Stimulated activated naive CD8-positive, alpha-beta T cell treated with anti-CD3 and anti-CD28 coated beads, Interleukin-15, amount 100 ng/mL, for 72 hours (primary cell): ENCODE data around the gene SLC23A2.
"Not testable (repeated sequence)": the region's sequence is repeated elsewhere in the genome, so short reads cannot be mapped to it uniquely, and the experiment has no call there.

ENCODE experiments used
- ATAC-seq: fragments of 150-1000 bp; cut with Tn5 transposase; 2 replicates; pipeline ENCODE4 v1.10.0; 2021; ENCODE audit warnings: mild to moderate bottlenecking, moderate library complexity
- DNase-seq, 2 donors: peaks; one replicate each; pipeline ENCODE4 v3.0.0; 2021 to 2022
- H3K27ac Mint-ChIP-seq, 2 donors: one replicate each; pipeline ENCODE4 v1.8.0; 2022; ENCODE audit warnings: mild to moderate bottlenecking in 2 of 2, mixed read lengths in 2 of 2, moderate library complexity in 2 of 2
- H3K27me3 Mint-ChIP-seq: one replicate; pipeline ENCODE4 v1.8.0; 2022; ENCODE audit warnings: mixed read lengths
- H3K4me1 Mint-ChIP-seq: one replicate; pipeline ENCODE4 v1.8.0; 2022; ENCODE audit warnings: mild to moderate bottlenecking, mixed read lengths
- H3K4me3 Mint-ChIP-seq, 2 donors: one replicate each; pipeline ENCODE4 v1.8.0; 2022; ENCODE audit warnings: mild to moderate bottlenecking in 2 of 2, mixed read lengths in 2 of 2, moderate library complexity in 1 of 2
- H3K9me3 Mint-ChIP-seq, 2 donors: one replicate each; pipeline ENCODE4 v1.8.0; 2022; ENCODE audit warnings: mixed read lengths in 2 of 2

SLC23A2 gene

DNA sequence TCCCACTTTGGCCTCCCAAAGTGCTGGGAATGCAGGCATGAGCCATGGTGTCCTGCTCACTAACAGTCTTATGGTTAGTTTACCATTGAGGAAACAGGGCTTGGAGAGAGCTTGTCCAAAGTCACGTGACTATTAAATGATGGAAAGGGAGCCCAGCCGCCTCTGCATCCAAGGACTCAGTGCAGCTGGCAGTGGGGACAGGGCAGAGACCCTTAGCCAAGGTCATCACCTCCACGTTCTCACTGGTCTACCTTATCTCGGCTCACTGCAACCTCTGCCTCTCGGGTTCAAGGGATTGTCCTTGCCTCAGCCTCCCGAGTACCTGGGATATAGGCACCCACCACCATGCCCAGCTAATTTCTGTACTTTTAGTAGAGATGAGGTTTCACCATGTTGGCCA, 109.3 kb downstream of the SLC23A2 start:
- no peaks in the 10 kb centered on the region for H3K27me3 Mint-ChIP-seq
- H3K27ac Mint-ChIP-seq = peak overlapping the region in 1 of 2 donors; percentile 45
- H3K9me3 Mint-ChIP-seq = no peaks in the 10 kb centered on the region
- ATAC-seq (no peak), DNase-seq (no peak)
- no peak overlapping the region for H3K4me3 Mint-ChIP-seq
- H3K4me1 Mint-ChIP-seq = peaks cover 3% of the 10 kb centered on the region

DNA sequence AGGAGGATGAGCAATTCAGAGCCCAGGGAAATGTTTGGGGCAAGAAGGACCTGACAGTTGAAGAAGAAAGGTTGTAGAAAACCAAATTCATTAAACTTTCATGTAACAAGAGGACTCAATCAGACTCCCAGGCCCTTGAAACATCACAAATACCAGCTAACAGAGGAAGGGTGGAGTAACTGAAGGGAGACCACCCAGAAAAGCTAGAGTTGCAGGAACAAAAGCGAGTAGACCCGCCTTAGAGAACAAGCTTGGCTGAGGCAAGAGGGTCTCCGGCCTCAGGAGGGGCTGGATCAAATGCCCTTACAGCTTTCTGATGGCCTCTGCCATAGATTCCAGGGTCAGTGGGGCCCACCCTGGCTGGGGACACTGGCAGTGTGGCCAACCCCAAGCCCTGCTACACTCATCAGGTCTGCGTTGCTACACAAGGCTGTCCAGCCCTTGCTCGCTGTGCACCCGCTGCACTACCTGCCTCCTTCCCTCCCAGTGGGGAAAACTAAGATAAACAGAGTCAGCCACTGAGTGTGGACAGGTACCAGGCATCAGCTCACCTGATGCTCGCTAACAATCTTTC, 110.0 kb downstream of the SLC23A2 start:
- DNase-seq = no peak
- no peaks in the 10 kb centered on the region for H3K9me3 Mint-ChIP-seq
- H3K4me1 Mint-ChIP-seq = peaks cover 1% of the 10 kb centered on the region
- ATAC-seq = no peak
- H3K27me3 Mint-ChIP-seq = no peaks in the 10 kb centered on the region
- H3K27ac Mint-ChIP-seq = no peak overlapping the region
- no peak overlapping the region for H3K4me3 Mint-ChIP-seq

DNA sequence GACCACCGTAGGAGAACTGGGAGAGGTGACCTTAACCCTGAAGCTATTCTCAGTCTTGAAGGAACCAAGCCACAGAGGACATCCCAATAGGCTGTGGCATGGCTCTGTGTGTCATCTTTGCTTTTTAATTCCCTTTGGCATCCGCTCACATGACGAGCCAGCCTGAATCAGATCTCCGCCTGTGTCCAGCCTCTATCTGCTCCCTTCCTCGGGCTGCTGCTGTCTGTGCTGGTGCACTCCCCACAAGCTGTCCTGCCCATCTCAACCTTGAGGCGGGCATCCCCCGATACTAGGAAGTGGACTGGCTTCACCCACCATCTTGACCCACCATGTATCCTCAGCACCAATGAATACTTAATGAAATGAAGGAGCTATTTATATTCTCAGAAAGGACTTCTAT, 111.9 kb downstream of the SLC23A2 start:
- ATAC-seq (no peak), DNase-seq (no peak)
- Mint-ChIP-seq H3K9me3 (no peaks in the 10 kb centered on the region), H3K27me3 (no peaks in the 10 kb centered on the region), H3K4me1 (peaks cover 8% of the 10 kb centered on the region), H3K4me3 (no peak overlapping the region), H3K27ac (no peak overlapping the region)

DNA sequence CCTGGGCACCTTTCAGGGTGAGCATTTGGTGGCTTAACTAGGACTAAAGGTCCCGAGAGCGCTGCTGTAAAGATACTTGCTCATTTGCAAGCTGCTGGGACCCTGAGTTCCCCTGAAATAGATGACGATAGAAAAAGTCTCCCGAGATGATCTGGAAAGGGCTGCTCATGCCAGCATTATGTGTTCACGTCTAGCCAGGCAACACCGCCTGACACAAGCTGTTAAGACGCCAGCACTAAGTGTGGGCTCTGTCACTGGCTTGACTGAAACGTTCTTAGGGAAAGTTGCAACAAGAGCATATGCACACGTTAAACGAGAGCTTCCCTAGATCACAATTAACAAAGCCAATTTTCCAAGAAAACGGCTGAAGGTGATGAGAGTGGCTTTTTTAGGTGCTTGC, 113.7 kb downstream of the SLC23A2 start:
- H3K27ac Mint-ChIP-seq = no peak overlapping the region
- H3K4me3 Mint-ChIP-seq = no peak overlapping the region
- DNase-seq = no peak
- no peaks in the 10 kb centered on the region for H3K27me3 Mint-ChIP-seq
- peaks cover 22% of the 10 kb centered on the region for H3K4me1 Mint-ChIP-seq
- no peaks in the 10 kb centered on the region for H3K9me3 Mint-ChIP-seq
- ATAC-seq = no peak

DNA sequence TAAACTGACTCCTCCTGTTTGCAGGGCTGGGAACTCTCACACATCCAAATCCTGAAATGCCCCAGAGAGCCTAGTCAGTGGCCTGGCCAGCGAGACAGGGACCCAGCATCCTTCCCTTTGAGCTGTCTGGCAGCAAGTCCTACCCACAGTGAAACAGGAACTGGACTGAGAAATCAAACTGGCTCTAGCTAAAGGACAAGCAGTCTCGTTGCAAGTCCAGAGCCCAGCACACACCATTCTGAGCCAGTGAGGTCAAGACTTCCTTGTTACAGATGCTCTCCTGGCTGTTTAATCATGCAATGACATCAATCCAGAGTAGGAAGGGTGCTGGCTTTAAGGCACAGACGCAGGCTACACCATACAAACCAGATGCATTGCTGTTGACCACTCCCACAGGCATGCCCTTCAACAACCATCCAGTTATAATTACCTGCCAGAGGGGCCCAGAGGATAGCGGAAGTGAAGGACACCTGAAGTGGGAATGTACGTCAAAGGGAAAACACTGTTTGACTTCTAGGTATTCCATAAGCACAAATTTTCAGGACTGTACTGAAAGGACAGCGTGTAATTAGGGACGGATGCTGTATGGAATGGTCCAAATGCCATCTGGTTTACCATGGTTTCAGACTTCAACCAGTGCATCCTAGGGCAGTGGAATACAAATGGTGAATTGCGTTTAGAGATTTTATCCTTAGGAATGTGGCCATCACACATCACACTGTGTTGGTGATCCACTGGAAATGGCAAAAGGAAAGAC, 114.4 kb downstream of the SLC23A2 start:
- Mint-ChIP-seq H3K9me3 (no peaks in the 10 kb centered on the region), H3K27ac (no peak overlapping the region), H3K4me3 (no peak overlapping the region), H3K27me3 (no peaks in the 10 kb centered on the region), H3K4me1 (peaks cover 22% of the 10 kb centered on the region)
- ATAC-seq (no peak), DNase-seq (no peak)

DNA sequence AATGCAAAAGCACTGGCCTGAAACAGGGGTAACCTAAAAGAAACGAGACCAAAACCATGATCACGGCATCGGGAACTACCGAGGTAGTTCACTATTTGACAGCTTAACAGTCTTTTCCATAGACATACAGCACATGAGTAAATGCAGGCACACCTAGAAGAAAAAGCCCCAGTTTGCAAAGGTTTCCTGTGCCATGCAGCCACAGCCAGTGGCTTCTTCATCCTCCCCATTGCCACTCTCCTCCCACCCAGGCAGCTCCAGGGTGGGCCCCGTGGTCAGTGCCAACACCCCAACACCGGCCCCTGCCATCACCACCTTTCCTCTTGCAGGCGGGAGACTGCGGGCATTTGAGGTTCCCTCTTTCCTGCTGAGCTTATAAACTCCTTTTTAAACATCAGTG, 115.4 kb downstream of the SLC23A2 start:
- peak; percentile 35 for ATAC-seq
- H3K4me1 Mint-ChIP-seq = peaks cover 24% of the 10 kb centered on the region
- H3K4me3 Mint-ChIP-seq = no peak overlapping the region
- no peak overlapping the region for H3K27ac Mint-ChIP-seq
- H3K9me3 Mint-ChIP-seq = no peaks in the 10 kb centered on the region
- DNase-seq = no peak
- H3K27me3 Mint-ChIP-seq = no peaks in the 10 kb centered on the region

DNA sequence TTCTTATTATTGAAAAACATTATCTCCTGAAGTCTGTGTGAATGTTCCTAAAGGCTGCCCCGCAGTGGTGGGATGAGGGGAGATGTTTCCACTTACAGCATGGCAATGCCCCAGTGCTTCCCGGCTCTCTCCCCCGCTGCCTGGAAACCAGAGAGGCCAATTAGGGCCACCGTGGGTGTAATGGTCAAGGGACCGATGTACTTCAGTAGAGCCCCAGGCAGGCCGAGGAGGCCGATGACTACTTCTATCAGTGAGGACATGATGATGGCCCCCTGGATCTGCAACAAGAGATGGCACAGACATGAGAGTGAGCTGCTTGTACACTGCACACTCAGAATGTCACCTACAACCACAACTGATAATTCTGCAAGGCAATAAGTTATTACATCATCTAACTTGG, 117.8 kb downstream of the SLC23A2 start:
- H3K4me3 Mint-ChIP-seq = peak overlapping the region in 1 of 2 donors; percentile 45
- H3K27me3 Mint-ChIP-seq = no peaks in the 10 kb centered on the region
- H3K4me1 Mint-ChIP-seq = peaks cover 28% of the 10 kb centered on the region
- no peaks in the 10 kb centered on the region for H3K9me3 Mint-ChIP-seq
- DNase-seq (no peak), ATAC-seq (peak; percentile 52)
- peak overlapping the region; percentile 68 to 76 for H3K27ac Mint-ChIP-seq

DNA sequence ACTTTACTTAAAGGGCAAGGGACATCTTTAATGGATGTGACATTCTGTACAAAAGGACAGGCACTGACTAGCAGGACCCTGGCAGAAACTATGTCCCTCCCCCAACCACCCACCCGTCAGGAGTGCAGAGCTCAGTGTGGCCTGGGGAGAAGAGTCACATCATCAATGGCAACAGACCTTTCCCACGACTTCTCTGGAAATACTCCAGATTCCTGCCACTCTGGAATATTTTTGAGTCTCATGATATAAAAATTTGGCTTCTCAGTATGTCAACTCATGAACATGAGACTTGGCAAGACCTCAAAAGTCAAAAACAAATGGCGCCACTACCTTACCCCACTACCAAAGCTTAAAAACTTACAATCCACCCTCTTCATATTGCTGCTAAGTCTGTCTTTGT, 118.3 kb downstream of the SLC23A2 start:
- Mint-ChIP-seq H3K27ac (no peak overlapping the region), H3K4me1 (peaks cover 28% of the 10 kb centered on the region), H3K9me3 (no peaks in the 10 kb centered on the region), H3K4me3 (peak overlapping the region in 1 of 2 donors; percentile 45), H3K27me3 (no peaks in the 10 kb centered on the region)
- no peak for DNase-seq
- ATAC-seq = no peak

DNA sequence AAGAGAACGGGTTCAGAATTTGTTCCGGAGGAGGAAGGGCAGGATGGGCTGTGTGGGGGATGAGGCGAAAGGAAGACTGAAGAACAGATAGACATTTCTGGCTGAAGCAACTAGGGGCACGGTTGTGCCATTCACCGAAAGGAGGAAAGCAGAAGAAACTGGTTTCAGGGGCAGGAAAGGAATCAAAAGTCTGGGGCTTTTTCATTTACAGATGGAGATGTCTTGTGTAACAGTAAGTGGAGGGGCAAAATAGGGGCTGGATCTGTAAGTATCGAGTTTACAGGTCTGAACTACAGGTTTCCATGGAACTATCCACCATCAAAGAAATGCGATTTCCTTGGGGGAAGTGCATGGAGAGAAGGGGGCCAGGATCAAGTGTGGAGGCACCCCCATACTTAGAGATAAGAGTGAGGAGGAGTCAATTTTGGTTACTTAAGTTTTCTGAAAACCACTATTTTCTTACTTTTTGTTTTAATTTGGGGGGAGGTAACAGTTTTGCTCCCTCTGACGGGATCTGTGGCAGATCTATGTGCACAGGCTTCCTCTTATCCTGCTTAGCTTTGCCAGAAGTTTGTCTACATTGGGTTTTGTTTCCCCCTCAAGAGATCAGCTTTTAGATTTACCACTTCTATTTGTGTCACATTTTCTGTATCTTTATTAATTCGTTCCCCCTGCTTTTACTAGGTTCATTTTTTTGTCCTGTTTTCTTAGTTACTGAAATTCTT, 120.1 kb downstream of the SLC23A2 start:
- H3K4me3 Mint-ChIP-seq = no peak overlapping the region

DNA sequence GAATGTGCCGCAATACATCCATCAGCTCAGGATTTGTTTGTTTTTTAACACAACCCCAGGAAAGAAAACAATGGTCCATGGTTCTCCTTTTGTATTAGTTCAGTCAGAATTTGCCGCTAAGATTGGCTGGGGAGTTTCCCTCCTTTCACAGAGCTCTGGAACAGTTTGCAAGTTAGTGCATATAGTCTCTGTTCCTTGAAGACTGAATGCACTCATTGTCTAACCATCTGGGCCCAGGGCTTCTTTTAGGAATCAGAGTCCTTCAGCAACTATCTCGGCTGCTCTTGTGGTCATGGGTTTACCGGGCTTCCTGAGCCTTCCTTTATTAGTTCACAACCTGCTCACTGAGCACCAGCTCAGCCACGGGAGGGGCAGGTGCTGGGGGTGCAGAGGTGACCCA, 121.3 kb downstream of the SLC23A2 start:
- H3K27ac Mint-ChIP-seq = peak overlapping the region; percentile 7 to 20
- H3K9me3 Mint-ChIP-seq = no peaks in the 10 kb centered on the region
- DNase-seq = no peak
- ATAC-seq = no peak
- H3K4me1 Mint-ChIP-seq = peaks cover 20% of the 10 kb centered on the region
- H3K27me3 Mint-ChIP-seq = no peaks in the 10 kb centered on the region
- H3K4me3 Mint-ChIP-seq = no peak overlapping the region

More for the DNA sequence above, 120.1 kb downstream of the SLC23A2 start:
- no peak for ATAC-seq
- no peak for DNase-seq
- H3K9me3 Mint-ChIP-seq = no peaks in the 10 kb centered on the region
- H3K27ac Mint-ChIP-seq = peak overlapping the region; percentile 4 to 27
- H3K27me3 Mint-ChIP-seq = no peaks in the 10 kb centered on the region
- H3K4me1 Mint-ChIP-seq = peaks cover 25% of the 10 kb centered on the region

DNA sequence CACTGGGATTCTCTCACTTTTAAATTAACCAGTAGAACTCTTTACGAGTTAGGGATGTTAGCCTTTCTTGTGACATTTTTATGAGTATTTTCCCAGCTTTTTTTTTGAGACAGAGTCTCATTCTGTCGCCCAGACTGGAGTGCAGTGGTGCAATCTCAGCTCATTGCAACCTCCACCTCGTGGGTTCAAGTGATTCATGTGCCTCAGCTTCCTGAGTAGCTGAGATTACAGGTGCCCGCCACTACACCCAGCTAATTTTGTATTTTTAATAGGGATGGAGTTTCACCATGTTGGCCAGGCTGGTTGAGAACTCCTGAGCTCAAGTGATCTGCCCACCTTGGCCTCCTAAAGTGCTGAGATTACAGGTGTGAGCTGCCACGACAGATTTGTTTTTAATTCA, 123.2 kb downstream of the SLC23A2 start:
- ATAC-seq, H3K27me3 Mint-ChIP-seq, H3K4me1 Mint-ChIP-seq, H3K4me3 Mint-ChIP-seq, DNase-seq, H3K9me3 Mint-ChIP-seq, H3K27ac Mint-ChIP-seq: not testable (repeated sequence)

DNA sequence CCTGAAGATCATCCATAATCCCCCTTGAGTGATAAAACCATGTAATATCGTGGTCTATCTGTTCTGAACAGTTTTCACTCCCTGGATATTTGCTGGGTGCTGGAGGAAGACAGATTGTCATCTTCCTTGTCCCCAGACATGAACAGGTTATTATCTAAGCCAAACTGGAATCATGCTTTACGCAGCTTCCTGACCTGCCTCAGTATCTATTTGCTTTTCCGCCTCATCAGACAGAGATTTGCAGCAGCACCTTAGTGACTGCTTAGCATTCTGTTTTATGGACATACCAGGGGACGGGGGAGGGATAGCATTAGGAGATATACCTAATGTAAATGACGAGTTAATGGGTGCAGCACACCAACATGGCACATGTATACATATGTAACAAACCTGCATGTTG, 124.6 kb downstream of the SLC23A2 start:
- ATAC-seq (no peak), DNase-seq (no peak)
- no peaks in the 10 kb centered on the region for H3K9me3 Mint-ChIP-seq
- H3K4me1 Mint-ChIP-seq = peaks cover 6% of the 10 kb centered on the region
- H3K27ac Mint-ChIP-seq = no peak overlapping the region
- H3K4me3 Mint-ChIP-seq = no peak overlapping the region
- H3K27me3 Mint-ChIP-seq = no peaks in the 10 kb centered on the region

DNA sequence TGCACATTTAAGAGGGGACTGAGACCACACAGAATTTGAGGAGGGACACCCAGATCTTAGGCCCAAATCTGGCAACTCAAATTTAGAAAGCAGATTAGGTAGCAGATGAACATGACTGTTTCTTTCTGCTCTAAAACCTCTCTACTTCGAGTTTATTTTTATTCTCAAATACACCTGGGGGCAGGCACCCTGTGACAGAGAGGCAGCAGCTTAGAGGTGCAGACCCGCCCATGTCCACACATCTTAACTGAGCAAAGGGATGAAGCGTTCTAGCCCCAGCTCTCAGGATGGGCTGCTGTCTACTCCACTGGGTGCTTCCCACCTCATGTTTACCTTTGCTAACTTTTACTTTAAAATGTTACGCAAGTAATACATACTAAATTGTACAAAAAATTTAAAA, 125.0 kb downstream of the SLC23A2 start:
- H3K27ac Mint-ChIP-seq = no peak overlapping the region
- no peak overlapping the region for H3K4me3 Mint-ChIP-seq

DNA sequence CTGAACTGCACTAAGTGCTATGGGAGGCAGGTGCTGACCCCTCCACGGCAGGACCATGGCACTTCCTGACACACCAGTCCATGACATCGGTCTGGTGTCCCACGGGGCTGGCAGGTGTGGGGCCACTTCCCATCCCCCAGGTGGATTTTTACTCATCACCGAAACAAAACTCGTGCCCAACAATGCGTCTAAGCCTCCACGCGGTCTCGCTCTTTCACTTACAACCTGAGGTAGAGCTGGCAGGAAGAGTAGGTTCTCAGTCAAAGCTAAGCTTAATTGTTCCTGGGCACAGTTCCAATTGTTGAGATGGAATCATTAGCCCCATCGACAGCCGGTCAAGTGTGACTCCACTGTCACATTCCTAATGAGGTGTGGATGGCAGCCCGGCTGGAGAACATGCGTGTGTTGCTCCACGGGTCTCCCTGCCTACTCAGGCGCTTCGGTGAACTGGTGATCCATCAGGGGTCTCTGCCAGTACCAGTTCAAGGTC, 125.7 kb downstream of the SLC23A2 start:
- Mint-ChIP-seq H3K27ac (no peak overlapping the region), H3K27me3 (no peaks in the 10 kb centered on the region), H3K9me3 (no peaks in the 10 kb centered on the region), H3K4me1 (peaks cover 1% of the 10 kb centered on the region), H3K4me3 (no peak overlapping the region)
- no peak for ATAC-seq
- DNase-seq = no peak

More for the DNA sequence above, 125.0 kb downstream of the SLC23A2 start:
- Mint-ChIP-seq H3K9me3 (no peaks in the 10 kb centered on the region), H3K4me1 (peaks cover 6% of the 10 kb centered on the region), H3K27me3 (no peaks in the 10 kb centered on the region)
- no peak for DNase-seq
- no peak for ATAC-seq

DNA sequence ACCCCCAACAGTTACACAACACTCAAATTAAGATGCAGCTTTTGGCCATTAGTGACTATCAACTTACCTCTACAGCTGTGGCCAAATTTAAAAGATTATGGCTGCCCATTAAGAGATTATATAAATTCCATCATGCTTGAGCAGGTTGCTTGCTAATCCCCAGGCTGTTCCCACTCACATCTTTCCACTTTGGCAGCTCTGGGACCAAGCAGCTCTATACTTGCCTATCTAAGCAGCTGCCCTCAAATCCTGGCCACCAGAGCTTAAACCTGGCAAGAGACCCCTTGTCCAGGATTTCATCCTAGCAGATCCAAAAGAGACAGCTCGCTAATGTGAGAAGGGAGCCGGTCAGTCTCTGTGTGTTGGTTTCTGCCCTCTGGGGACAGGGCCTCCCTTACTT, 127.9 kb downstream of the SLC23A2 start:
- ATAC-seq (no peak), DNase-seq (no peak)
- H3K4me3 Mint-ChIP-seq = no peak overlapping the region
- no peaks in the 10 kb centered on the region for H3K27me3 Mint-ChIP-seq
- H3K9me3 Mint-ChIP-seq = no peaks in the 10 kb centered on the region
- H3K27ac Mint-ChIP-seq = peak overlapping the region; percentile 25 to 54
- no peaks in the 10 kb centered on the region for H3K4me1 Mint-ChIP-seq

DNA sequence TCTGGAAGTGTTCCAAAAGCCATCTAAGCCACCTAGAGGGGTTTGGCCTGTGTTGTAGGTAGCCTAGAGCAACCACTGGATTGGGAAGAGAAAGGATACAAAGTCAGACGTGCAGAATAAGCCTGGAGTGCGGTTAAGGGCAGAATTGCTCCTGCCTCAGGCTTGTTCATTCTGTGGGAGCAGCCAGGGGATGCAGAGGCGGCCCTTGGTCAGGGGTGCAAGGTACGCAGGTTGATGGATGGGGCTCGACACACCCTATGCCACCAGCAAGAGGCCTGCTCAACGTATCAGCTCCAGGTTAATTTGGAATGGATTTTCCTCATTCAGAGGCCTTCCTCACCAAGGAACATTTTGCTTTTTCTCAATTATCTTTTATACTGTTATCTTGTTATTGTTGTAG, 129.8 kb downstream of the SLC23A2 start:
- ATAC-seq = no peak
- H3K9me3 Mint-ChIP-seq = no peaks in the 10 kb centered on the region
- no peaks in the 10 kb centered on the region for H3K4me1 Mint-ChIP-seq
- H3K27me3 Mint-ChIP-seq = no peaks in the 10 kb centered on the region
- no peak for DNase-seq
- H3K4me3 Mint-ChIP-seq = no peak overlapping the region
- peak overlapping the region in 1 of 2 donors; percentile 16 for H3K27ac Mint-ChIP-seq
